22Rv1 (cell line): Measurements from ENCODE around the gene UNC5C.

Source experiments
- CTCF ChIP-seq: fragments of 450-650 bp; IDR thresholded peaks from 2 replicates; pipeline ENCODE4 v1.5.1; 2017; ENCODE audit warnings: mild to moderate bottlenecking
- ZFX ChIP-seq: fragments of 450-650 bp; IDR thresholded peaks from 2 replicates; pipeline ENCODE4 v1.6.1; 2017; ENCODE audit warnings: antibody characterized with exemption, borderline replicate concordance

GRCh38 chr4:95534032-95534431 is 14.7 kb downstream of the UNC5C start:
- no peak for TF ChIP-seq ZFX
- TF ChIP-seq CTCF, result no peak
